Measurements from ENCODE around the gene BPI. TPM values are rescaled to one million over a fixed set of nuclear protein-coding genes. Genes with fewer than 3 reads are reported as not detected.
A peak's percentile ranks its signal among the peaks of the same experiment; 100 is the strongest.
"Not testable (repeated sequence)": the region's sequence is repeated elsewhere in the genome, so short reads cannot be mapped to it uniquely, and the experiment has no call there.

Gene BPI
- total RNA-seq, 1 experiment from 2014 or later = 0.24 TPM

DNA sequence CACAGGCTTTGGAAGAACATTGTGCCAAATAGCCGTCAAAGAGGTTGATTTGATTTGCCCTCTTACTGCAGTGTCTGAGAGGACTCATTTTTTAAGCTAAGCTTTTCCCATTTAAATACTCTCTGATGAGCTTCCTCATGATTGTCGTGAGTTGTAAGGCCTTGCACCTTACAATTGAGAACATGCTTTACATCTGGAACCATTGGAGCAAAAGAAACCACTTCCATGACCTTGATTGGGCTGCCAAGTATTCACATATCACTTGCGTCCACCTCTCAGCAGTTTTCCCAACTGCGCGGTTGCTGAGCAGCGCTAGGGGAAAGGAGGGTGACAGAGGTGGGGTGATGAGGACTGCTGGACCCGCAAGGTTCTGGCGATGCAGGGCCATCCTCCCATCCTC lies 30.1 kb downstream of the BPI start:
- DNase-seq (ENCODE audit: low read depth) = peak; percentile 72

DNA sequence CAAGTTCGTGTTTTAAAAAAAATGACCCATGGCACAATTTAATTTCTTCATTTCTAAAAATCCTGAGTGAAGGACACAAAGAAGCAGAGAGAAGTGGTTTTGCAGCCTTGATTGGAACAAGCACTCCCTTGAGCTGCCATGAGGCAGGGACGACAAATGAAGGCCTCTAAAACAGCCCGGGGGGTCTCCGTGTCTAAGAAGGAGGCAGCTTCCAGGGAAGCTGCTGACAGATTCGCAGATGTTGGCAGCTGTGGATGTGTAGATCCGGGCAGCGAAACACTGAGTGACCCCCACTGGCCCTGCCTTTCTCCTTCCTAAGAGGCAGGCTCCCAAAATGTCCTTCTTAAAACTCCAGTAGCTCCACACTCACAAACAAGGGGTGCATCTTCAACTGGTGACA lies 32.8 kb downstream of the BPI start:
- DNase-seq (ENCODE audit: low read depth) = peak; percentile 20

DNA sequence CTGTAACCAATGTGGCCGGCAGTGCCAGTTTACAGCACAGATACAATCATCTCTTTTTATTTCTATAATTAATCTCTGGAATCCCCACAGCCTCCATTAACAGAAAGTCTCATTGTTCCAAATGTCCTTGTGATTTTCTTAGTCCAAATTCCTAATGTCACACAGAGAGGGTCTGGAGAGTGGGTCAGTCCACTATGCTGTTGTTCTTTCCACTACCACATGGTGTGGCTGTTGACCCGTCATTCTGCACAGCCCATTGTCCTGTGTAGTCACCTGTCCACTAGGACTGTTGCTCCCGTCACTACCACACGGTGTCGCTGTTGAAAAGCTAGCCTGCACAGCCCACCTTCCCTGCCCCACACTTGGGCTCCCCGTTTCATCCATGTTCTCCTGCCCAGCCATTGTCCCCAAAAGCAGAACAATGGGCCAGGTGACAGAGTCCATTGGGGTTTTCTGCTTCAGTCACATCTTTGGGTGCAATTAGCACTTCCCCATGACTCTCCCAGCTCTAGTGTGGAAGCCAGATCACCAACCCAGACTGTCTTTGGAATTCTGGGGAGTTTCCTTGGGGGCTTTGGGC lies 33.7 kb downstream of the BPI start:
- DNase-seq (ENCODE audit: low read depth) = peak; percentile 44

DNA sequence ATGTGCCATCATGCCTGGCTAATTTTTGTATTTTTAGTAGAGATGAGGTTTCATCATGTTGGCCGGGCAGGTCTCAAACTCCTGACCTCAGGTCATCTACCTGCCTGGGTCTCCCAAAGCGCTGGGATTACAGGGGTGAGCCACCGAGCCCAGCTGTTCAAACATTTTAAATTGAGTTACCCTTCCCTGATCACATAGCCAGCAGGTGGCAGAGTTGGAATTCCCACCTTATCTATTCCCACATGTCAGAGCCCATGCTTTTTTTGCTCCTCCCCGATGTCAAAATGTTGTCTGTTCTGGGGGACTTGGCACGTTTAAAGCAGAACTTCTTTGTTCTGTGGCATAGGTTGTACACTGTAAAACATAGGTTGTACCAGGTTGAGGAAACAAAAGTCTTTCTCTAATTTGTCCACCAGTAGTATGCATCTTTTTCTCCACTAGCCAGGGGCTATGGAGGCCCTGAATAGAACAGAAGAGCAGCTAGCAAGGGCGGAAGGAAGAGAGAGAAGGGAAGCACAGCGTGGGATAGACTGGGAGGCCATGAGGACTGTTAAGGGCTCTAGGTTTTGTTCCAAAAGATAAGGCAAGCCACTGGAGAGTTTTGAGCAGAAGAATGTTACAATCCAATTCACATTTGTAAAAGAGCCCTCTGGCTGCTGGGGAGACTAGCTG lies 35.0 kb downstream of the BPI start:
- peak; percentile 46 for DNase-seq (ENCODE audit: low read depth)

DNA sequence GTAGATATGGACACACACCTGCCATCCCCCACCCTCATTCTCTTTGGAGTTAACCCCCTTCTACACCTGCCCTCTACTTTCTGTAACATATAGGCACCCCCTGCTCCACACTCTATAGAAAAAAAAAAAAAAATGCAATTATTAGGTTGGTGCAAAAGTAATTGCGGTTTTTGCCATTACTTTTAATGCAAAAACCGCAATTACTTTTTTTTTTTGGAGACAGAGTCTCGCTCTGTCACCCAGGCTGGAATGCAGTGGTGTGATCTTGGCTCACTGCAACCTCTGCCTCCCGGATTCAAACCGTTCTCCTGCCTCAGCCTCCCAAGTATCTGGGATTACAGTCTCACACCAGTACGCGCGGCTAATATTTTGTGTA lies 35.6 kb downstream of the BPI start:
- not testable (repeated sequence) for DNase-seq (ENCODE audit: low read depth)

DNA sequence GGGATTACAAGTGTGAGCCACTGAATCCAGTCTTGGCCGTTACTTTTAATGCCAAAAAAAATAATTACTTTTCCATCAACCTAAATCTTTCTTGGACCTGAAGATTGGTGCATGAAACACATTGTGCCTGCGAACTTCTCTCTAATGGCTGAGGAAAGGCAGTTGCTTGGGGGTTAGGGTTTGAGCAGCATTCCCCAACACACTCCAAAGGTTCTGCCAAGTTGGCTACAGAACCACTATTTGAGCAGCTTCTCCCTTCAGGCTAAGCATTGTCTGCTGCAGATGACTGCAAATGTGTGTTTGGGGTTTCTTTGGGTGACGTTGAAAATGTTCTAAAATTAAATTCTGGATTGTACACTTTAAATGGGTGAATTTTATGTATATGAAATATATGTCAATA lies 36.0 kb downstream of the BPI start:
- no peak for DNase-seq (ENCODE audit: low read depth)

DNA sequence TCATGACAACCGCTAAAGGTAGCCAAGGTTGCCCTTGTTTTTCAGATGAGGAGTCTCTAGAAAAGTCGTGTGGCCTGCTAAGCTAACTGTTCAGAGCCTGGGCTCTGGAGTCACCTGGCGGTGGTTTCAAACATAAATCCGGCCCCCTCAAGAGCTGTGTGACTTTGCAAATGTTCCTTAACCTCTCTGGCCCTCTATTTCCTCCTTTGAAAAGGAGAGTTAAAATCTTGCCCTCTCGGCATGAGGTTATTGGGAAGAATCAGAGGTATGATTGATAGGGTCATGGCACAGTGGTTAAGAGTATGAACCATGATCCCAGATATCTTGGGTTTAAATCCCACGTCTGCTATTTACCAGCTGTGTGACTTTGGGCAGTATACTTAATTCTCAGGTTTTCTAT lies 36.7 kb downstream of the BPI start:
- DNase-seq (ENCODE audit: low read depth) = no peak

DNA sequence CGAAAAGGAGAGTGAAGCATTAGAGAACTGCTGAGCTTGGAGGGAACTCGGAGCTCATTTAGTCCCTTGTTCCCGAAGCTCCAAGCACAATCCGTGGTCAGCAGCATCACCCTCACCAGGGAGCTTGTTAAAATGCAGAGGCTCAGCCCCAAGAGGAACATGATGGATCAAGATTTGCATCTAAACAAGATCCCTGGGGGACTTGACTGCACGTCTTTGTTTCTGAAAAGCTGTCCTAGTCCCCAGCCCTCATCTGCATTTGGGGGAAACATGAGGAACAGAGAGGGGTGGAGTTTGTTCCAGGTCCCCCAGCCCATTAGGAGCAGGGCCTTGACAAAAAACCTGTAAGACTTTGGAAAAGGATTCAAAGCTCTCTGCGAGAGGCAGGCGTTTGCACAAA lies 38.3 kb downstream of the BPI start:
- DNase-seq (ENCODE audit: low read depth) = no peak

DNA sequence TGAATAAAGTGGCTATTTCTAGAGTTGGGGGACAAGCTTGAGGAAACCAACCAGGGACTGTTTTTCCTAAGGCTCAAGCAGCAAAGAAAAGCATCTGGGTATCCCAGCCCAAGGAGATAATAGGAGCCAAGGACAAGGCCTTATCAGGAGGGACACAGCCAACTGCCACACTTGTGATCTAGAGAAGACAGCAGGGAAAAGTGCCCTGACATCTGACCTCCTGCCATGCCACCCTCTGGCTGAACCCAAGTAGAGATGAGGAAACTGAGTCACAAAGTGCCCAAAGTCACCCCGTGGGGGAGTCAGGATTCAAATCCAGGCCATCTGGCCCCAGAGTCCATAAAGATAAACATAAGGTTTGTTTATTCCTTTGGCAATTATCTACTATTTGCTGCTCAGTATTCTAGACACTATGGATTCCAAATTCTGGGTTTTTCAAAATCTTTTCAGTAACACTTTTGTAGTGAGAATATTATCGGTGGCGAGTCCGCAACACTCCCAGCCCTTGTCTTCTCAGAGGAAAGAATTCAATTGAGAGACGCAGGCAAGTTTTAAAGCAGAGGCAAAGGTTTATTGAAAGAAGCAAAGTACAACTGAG lies 38.9 kb downstream of the BPI start:
- no peak for DNase-seq (ENCODE audit: low read depth)

DNA sequence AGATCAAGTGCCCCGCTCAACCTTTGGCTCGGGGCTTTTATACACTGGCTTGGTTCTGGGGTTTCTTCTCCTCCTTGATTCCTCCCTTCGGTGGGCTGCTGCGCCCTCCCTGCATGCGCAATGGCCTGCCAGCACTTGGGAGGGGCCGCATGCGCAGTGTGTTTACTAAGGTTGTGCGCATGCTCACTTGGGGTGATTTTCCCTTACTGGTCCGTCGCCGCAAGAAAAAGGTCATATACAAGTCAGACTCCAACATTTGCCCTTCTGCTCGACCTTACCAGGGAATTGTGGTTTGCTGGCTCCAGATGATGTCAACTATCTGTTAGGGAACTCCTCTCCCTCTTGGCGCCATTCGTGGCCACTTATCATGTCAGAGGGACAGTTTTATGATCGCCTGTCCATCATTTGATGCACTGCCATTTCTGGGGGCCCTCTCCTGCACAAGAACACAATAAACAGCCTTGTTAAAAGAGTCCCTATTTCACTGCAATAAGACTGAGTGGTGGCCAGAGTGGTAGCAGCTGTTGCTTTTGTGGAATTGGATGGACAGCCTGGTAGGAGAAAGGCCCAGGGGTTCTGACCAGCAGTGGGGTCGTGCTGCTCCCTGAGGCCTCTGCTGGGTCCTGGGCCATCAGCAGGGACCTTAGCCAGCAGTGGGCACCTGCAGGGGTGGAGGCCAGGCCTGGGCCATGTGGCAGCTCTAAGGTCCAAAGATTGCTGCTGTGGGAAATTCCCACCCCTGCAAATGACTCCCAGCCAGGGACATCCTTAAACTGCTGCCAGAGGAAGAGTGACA lies 39.6 kb downstream of the BPI start:
- DNase-seq (ENCODE audit: low read depth) = peak; percentile 20

DNA sequence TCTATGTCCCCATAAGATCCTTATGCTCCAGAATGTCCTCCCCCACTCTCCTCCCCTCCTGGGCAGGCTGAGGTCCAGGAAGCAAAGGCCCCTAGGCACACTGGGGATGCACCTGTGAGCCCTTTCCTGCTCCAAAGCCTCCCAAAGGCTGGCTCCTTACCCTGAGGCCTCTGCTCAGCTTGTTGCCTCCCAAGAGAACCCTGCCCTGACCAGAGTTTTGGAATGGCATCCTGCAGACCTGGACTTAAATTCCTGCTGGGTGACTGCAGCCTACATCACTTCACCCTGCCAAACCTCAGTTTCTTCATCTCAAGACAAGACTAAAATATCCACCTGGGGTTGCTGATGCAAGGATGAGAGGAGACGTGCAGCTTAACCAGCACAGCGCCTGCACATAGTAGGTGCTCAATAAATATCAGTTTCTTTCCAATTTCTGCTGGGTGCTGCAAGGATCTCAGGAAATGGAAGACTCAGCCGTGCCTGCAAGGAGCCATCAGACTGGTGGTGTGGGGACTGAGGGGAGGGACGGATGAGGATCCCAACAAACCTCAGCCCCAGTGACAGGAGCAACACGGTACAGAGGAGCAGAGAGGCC lies 40.2 kb downstream of the BPI start:
- no peak for DNase-seq (ENCODE audit: low read depth)

DNA sequence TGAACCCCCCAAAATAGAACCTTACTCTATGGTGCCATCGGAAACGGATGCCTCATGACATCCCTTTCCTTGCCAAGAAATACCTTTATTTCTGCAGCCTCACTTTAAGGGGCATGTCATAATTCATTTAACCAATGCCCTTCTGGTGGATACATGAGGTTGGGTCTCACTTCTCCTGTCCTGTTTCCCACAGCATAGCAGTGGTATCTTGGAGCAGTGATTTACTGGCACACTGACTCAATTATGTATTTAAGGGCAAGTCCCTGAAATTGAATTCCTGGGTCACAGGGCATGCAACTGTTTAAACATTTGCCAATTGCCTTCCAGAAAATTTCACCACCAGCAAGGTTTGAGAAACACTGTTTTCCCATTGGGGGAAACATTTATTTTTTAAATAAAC lies 41.7 kb downstream of the BPI start:
- DNase-seq (ENCODE audit: low read depth) = no peak

DNA sequence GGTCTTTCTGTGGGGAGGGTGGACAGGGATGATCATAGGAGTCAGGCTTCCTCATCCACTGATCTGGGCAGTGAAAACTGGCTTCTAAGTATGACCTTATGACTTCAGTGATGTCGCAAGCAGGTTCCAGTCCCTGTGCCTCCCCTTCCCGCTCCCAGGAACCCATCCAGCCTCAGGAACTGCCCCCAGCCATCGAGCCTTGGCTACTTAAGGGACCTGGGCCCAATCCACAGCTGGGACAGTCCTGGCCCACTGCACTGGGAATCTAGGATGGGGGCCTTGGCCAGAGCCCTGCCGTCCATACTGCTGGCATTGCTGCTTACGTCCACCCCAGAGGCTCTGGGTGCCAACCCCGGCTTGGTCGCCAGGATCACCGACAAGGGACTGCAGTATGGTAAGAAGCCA lies 42.3 kb downstream of the BPI start, which contains the start of gene LBP:
TSS of gene LBP (plus strand) at position 236 of the 405 bp plus-strand sequence. CDS start at position 271, 35 bp downstream.
- no peak for DNase-seq (ENCODE audit: low read depth)

DNA sequence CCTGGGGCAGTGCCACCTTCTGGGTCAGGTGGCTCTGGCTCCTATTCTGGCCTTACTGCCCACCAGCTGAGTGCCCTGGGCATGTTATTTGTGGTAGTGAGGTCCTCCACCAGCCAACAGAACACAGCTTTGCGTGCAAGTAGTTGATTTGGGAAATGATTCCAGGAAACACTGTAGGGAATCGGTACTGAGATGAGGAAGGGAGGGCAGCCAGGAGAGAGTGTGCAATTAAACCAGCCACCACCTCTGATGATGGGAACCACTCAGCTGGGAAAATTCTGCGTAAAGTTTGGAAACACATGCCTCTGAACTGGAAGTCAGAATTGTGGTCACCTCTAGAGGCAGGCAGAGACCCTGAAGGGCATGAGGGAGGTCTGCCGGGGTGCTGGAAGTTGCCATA lies 42.8 kb downstream of the BPI start:
- no peak for DNase-seq (ENCODE audit: low read depth)

DNA sequence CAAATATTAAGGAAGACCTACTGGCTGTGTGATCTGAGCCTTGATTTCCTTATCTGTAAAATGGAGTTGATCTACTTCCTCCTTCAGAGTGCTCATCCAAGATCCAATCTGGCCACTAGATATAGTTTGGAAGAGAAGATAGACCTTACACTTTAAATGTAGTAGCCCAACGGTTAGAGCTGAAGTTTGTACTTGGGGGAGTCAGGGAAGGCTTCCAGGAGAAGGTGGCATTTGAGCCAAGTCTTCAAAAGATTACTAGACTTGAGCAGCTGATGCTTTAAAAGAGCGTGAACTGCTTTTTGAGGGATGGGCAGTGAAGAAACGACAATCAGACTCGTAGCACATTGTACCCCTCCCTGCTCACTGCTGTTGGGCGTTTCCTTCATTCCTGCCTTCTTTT lies 45.9 kb downstream of the BPI start:
- DNase-seq (ENCODE audit: low read depth) = no peak

DNA sequence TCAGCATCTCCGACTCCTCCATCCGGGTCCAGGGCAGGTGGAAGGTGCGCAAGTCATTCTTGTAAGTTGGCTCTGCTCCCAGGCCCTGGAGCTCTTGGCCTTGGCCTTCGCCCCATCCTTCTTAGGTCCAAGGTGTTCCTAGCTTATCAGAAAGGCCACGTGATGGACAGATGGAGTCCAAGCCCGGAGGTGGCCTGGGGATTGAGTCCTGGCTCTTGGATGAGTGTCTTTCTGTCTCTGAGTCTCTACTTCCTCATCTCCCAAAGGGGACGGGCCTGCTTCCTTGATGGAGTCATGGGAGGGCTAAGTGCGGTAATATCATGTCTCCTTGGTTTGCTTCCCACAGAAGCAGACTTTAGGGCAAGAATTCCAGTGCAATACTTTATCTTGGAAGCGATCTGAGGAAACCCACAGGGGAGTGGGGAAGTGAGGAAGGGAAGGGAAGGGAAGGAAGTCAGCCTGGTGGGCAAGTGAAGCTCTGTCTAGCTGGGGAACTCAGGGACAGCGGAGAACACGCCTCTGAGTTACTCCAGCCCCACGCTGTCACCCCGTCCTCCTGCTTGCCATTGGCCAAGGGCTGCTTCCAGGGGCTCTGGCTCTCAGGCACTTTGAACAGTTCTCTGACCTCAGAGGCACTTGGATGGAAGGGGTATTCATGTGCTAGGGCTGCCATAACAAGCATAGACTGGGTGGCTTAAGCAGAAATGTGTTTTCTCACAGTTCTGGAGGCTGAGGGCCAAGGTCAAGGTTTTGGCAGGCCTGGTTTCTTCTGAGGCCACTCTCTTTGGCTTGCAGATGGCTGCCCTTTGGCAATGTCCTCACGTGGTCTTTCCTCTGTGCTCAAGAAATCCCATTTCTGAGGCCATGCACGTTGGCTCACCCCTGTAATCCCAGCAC lies 47.2 kb downstream of the BPI start:
- DNase-seq (ENCODE audit: low read depth) = peak; percentile 44

DNA sequence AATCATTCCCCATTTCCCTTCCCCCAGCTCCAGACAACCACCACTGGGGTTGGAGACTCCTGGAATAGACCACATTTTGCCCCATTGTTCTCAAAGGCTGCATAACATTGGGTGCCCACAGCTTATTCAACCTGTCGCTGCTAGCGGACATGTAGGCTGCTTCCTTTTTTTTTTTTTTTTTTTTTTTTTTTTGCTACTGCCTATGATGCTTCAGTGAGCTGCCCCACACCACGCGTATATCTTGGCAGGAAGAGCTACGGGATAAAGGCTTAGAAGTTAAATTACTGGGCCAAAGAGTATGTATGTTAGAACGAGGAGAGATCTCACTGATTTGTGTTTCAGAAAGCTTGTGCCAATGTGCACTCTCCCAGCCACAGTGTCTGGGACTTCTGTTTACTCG lies 49.4 kb downstream of the BPI start:
- no peak for DNase-seq (ENCODE audit: low read depth)

DNA sequence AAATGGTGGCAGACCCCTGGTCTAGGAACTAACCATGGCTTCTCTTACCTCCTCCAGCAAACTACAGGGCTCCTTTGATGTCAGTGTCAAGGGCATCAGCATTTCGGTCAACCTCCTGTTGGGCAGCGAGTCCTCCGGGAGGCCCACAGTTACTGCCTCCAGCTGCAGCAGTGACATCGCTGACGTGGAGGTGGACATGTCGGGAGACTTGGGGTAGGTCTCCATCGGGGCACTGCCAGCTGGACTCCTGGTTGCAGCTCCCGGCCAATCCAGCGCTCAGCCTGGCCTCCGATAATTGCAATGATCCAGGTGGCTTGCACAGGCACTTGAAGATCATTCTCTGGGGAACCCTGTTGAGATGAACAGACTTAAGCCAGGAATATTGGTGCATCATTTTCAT lies 50.3 kb downstream of the BPI start:
- DNase-seq (ENCODE audit: low read depth) = no peak

DNA sequence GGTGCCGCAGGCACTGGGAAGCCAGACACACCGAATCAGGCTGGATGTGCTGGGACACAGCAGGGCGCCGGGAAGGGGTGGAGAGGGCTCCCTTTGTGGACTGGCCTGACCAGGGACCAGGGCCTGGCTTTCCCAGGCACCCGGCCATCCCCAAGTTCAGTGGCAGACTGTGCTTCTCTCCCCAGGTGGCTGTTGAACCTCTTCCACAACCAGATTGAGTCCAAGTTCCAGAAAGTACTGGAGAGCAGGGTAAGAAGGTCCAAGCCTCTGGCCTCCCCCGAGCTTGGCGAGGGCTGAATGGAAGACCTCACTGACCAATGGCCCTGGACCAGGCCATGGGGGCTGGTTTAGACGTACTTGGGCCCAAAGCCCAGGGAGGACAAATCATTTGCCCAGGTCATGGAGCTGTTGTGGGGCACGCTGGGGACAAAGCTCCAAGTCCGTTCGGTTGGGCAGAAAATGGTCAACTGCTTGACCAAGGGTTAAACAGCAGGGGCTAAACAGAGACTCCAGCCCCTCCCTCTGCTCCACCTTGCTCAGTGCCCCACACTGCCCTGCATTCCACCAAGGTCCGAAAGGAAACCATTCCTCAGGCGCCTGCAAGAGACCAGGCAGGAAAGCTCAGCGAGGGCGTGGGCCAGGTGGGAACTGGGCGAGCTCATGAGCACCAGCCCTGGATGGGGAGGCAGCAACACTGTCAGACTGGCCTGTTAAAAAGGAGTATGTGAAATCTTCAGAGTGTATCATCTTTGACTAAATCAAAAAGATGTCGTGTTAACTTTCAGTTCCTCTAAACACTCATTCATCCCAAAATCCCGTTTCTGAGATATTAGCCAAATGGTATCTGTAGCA lies 51.4 kb downstream of the BPI start:
- DNase-seq (ENCODE audit: low read depth) = peak; percentile 15

DNA sequence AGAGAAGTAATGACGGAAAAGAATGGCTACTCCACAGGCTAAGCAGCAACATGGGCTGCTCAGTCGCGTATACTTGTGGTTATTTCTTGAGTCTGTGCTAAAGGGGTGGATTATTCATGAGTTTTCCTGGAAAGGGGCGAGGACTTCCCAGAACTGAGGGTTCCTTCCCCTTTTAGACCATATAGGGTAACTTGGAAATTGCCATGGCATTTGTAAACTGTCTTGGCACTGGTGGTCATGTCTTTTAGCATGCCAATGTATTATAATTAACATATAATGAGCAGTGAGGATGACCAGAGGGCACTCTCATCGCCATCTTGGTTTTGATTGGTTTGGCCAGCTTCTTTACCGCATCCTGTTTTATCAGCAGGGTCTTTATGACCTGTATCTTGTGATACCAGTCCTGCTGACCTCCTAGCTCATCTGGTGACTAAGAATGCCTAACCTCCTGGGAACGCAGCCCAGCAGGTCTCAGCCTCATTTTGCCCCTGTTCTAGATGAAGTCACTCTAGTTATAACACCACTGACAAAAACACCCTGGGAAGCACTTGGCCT lies 53.8 kb downstream of the BPI start:
- peak; percentile 83 for DNase-seq (ENCODE audit: low read depth)
